GM19099 (cell line): ENCODE results near the gene CISD3.

Experiments used
- POLR2A ChIP-seq: IDR thresholded peaks from 3 replicates; pipeline ENCODE4 v1.6.1; 2011; ENCODE audit warnings: low read depth; ENCODE audit not compliant: insufficient read length; ENCODE audit errors: extremely low read depth

Gene CISD3, protein sequence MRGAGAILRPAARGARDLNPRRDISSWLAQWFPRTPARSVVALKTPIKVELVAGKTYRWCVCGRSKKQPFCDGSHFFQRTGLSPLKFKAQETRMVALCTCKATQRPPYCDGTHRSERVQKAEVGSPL

DNA sequence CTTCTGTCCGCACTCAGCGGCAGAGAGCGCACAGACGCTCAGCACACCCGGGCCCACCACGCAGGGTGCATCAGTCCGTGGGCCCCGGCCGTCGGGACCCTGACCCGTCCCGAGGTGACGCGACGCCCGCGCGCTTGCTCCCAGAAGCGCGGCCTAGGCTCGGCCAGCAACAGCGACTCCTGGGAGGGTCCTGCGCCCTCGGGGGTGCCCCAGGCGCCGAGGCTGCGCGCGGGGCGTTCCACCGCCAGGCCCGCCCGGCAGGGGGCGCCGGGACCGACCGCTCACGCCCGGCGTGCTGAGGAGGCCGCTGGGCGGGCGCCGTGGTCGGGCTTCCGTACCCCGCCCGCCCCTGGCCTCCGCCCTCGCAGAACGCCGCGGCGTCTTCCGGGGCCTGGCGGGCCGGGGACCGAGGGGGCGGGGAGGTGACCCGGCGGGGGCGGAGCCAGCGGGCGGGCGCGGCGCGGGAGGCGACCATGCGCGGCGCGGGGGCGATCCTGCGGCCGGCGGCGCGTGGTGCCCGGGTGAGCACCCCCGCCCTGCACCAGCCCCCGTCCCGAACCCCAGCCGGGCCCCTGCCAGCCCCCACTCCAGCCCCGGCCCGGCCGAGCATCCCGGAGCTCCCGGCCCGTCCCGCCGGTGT is at the start of gene CISD3:
Gene CISD3, plus strand, starts transcription at position 456 of the 640 bp plus-strand sequence. Its CDS starts 18 bp downstream, at position 474.
- peak; percentile 61 for TF ChIP-seq POLR2A

DNA sequence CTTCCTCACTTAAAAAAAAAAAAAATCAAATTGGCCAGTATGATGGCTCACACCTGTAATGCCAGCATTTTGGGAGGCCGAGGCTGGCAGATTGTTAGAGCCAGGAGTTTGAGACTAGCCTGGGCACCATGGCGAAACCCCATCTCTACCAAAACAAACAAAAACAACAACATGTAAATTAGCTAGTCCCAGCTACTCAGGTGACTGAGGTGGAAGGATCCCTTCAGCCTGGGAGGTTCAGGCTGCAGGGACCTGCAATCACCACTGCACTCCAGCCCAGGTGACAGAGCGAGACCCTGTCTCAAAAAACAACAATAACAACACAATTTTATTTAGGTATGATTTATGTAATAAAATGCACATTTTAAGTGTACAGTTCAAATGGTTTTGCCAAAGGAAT is 49.0 kb upstream of the CISD3 start:
- TF ChIP-seq POLR2A: no peak

- TF ChIP-seq POLR2A: no peak
These were observed 44.6 kb upstream of the CISD3 start for GRCh38 chr17:38685491-38685890.

DNA sequence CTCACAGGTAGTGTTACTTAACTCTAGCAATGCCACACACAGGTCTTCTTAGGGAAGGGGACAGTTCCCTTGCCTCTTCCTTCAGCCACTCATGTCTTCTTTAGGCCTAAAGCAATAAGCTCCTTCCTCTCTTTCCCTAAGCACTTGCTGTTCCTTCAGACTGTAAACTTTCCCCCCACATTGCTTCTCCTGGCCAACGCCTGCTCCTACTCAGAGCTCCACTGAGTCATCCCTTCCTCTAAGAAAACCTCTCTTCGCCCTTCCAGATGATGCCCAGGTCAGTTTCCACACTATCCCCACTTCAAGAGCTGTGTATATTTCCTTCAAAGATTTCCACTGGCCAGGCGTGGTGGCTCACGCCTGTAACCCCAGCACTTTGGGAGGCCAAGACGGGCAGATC is 42.9 kb upstream of the CISD3 start:
- no peak for TF ChIP-seq POLR2A

GRCh38 chr17:38690386-38690785 is 39.8 kb upstream of the CISD3 start:
- TF ChIP-seq POLR2A: no peak

- TF ChIP-seq POLR2A: no peak
These were observed 39.0 kb upstream of the CISD3 start for GRCh38 chr17:38691154-38691553.

DNA sequence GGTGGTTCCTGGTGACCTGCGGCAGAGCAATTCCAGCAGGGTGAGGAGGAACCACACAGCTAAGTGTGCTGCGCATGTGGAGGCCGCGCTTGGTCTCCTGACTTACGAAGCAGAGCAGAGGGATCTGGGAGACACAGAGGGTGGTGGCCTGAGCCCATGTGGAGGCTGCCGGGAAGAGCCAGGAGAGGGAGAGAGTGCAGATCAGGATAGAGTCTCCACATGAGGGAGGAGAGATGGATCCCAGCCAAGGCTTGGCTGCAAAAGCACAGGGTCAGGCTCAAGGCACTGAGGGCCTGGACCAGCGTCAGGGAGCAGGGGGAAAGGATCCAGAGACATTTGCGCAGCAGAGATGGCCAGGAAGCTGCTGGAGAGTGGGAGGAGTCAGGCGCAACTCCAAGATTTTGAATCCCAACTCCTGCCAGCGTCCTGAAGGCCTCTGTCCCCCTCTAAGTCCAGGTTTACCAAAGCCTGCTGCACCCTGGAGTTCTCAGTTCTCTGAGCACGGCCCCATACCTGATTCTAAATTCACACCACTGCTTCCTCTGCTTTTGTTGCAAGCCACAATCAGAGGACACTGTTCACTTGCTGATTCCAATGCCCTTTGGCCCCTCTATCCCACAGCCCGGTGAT is 36.3 kb upstream of the CISD3 start:
- no peak for TF ChIP-seq POLR2A

GRCh38 chr17:38697061-38697820 is 32.9 kb upstream of the CISD3 start:
- TF ChIP-seq POLR2A: no peak

GRCh38 chr17:38698760-38699159 is 31.4 kb upstream of the CISD3 start:
- no peak for TF ChIP-seq POLR2A

DNA sequence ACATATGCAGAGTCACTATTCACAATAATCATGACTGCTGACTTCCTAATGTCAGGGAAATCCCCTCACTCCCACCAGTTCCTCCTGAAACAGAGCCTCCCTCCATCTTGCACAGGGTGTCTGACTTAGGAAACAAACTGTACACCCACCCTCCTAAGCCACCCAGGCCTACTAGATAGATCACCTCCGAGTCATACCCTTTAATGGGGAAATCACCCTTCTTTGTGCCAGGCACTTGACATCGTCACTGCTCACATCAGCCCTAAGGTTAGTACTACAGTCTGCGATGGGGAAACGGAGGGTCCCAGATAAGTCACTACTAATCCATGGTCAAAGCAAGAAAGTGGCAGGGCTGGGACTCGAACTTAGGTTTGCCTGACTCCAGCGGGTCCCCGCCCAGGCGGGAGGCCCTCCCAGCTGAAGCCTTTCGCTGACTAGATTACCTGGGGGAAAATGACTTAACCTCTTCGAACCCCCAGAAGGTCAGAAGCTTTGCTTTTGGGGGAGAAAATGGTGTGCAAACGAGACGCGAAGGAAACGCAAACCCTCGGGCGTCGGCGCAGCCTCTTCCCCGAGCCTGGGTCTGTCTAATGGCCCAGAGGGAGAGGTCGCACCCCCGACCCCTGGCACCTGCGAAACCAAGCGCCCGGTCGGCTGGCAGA is 28.5 kb upstream of the CISD3 start:
- no peak for TF ChIP-seq POLR2A

- TF ChIP-seq POLR2A: peak; percentile 86
These were observed 27.8 kb upstream of the CISD3 start for GRCh38 chr17:38702166-38702915.

DNA sequence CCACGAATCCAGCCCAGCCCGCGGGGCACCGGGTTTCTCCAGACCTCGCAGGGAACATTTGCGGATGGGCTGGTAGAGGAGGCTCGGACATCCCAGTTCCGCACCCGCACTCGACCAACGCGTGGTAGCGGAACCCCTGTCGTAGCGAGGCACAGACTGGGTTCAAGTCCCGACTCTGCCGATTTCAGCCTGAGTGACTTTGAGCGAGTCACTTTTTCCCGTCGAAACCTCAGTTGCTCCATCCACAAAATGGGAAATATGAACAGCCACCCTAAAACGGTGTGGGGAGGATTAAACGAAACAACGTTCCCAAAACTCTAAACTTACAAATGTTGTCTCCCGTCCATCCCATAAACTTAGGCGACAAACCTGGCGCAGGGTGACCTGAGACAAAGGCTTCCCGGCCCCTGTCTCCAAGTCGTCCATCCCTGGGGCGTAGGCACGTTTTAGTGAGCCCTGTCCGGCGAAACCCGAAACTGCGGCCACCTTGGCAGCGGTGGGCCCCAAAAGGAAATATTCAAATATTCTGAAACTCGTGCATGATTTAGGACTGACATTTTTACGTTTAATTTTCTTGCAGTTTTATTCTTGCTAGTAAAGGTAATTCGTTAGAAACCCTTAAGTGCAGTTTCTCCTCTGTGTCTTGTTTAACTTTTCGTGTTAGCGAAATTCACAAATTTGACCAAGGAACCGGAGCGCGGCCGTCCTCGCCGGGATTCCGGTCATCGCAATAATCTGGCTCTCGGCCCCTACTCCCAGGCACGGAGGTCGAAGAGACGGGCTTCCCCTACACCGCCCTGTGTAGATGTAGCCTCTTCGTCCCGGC is 27.0 kb upstream of the CISD3 start:
- peak; percentile 46 for TF ChIP-seq POLR2A

DNA sequence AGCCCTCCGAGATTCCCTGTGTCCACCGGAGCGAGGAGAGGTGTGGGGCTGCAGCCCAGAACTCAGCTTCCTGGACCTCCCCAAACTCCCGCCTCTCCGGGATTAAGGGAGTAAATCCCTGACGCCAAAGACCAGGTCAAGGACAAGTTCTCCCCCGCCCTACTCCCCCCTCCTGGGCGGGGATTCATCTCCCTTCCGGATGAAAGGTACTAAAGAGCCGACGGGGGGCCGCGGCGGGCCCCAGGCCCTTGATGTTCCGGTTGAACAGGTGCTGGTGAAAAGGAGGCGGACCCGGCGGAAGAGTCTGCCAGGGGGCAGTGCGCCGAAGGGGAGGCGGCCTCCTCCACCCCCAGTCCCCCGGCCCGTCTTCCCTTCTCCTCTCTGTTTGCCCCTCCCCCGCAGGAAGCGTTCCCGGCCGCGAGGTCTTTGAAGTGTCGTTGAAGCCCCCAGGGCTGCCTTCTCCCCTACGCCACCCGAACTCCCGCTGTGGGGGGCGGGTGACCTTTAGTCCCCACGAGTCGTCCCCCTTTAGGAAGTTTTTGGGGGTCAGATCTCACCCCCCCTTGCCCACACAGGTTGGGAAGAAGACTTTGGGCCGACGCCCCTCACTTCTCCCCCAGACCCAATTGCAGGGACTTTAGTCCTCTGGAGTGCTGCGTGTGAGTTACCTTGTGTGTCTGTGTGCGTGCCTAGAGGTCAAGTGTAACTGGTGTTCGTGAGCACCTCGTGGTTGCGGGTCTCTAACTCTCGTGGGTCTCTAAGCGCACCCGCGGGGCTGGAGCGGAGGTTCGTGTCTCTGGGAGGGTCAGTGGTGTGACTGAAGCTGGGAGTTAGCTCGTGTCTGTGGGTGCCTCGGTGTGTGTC is 26.2 kb upstream of the CISD3 start:
- peak; percentile 35 for TF ChIP-seq POLR2A
